ENCODE data around the gene KAT6B. TPM values are rescaled to one million over a fixed set of nuclear protein-coding genes. Genes with fewer than 3 reads are reported as not detected.
"Not testable (repeated sequence)": the region's sequence is repeated elsewhere in the genome, so short reads cannot be mapped to it uniquely, and the experiment has no call there.

KAT6B gene
- total and polyA plus RNA-seq, 10 of the 15 experiments (the other 5 are each of a cell fraction or from before 2014, with no cell fraction given): 2.7 to 22.6 (median 15.7) TPM

DNA sequence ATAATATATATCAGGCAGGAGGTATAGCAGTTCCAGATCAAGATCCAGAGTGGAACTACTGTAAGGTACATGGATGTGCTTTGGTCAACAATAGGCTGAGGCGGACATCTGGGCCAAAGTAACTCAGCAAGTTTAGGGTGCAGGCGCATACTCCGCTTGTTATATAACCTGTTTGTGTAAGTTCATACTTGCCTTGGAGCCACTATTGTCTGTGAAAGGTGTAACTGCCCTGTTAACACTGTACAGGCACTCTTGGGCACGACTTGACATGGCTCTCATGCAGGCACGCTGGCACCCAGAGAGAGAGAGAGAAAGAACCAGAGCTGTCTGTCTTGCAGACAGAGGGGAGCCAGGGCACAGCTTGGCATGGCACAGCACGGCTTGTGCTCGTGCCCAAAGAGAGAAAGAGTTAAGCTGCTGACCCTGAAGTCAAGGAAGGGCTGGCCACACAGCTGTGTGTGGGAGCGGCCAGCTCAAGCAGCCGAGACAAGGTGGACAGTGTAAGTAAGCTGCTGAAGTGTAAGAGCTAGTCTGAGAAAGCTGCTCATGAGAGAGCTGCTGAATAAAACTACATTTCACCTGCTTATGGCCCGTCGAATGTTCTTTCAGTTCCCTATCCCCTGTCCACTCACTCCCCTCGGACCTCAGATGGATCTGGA lies 47.8 kb upstream of the KAT6B start:
- H3K36me3 ChIP-seq (ENCODE audit: control insufficient read depth in 2 of 2, insufficient read depth in 2 of 2, low read length in 1 of 2): no peaks in the 10 kb centered on the region
- no peak overlapping the region for H3K9ac ChIP-seq (ENCODE audit: control insufficient read depth, insufficient read depth, low read length)
- no peak overlapping the region for H2AFZ ChIP-seq (ENCODE audit: control insufficient read depth, low read depth, low read length)
- ChIA-PET SMC1A (ENCODE audit: uncharacterized antibody, unreplicated experiment) (interaction anchor here (1.8 kb wide), 1 partner anchor 17 kb away, joined by 7 read pairs; no protein-coding TSS in a partner anchor), POLR2A (no interaction called here), CTCF (no interaction called here), RAD21 (ENCODE audit: unreplicated experiment) (no interaction called here)
- intact Hi-C loops (cut with micrococcal nuclease; ENCODE audit: unreplicated experiment) (no loop called here), in situ Hi-C loops (cut with MboI) (no loop called here)
- H3K27me3 ChIP-seq (replicated peaks in 1 of 2; ENCODE audit: control insufficient read depth in 2 of 2, insufficient read depth in 2 of 2, low read length in 1 of 2): no peaks in the 10 kb centered on the region
- H3K4me2 ChIP-seq (ENCODE audit: control insufficient read depth, insufficient read depth): no peak overlapping the region
- FAIRE-seq (no peak), ATAC-seq (no peak), DNase-seq (ENCODE audit: low read depth, low spot score) (no peak)
- H3K4me1 ChIP-seq (ENCODE audit: control insufficient read depth, insufficient read depth, low read length): no peaks in the 10 kb centered on the region
- BruUV-seq (replicated peaks): no TSS peak
- no peak overlapping the region for H3K27ac ChIP-seq (ENCODE audit: control insufficient read depth, insufficient read depth)
- no peaks in the 10 kb centered on the region for H3K79me2 ChIP-seq (ENCODE audit: control insufficient read depth, insufficient read depth, low read length)
- no peak overlapping the region for H3K4me3 ChIP-seq
- TF ChIP-seq PAX8 (IDR thresholded peaks at IDR 0.05) (no peak), JUND (IDR thresholded peaks at IDR 0.05; ENCODE audit: low read depth, low read length) (no peak), YBX1 (IDR thresholded peaks at IDR 0.05) (no peak), TCF3 (IDR thresholded peaks at IDR 0.05; ENCODE audit: borderline replicate concordance, insufficient read depth, low read depth, low read length) (no peak), CBX3 (IDR thresholded peaks at IDR 0.05; ENCODE audit: borderline replicate concordance, low read depth) (no peak), NR2C1 (IDR thresholded peaks at IDR 0.05) (no peak)
- TF ChIP-seq, protein P1, sequence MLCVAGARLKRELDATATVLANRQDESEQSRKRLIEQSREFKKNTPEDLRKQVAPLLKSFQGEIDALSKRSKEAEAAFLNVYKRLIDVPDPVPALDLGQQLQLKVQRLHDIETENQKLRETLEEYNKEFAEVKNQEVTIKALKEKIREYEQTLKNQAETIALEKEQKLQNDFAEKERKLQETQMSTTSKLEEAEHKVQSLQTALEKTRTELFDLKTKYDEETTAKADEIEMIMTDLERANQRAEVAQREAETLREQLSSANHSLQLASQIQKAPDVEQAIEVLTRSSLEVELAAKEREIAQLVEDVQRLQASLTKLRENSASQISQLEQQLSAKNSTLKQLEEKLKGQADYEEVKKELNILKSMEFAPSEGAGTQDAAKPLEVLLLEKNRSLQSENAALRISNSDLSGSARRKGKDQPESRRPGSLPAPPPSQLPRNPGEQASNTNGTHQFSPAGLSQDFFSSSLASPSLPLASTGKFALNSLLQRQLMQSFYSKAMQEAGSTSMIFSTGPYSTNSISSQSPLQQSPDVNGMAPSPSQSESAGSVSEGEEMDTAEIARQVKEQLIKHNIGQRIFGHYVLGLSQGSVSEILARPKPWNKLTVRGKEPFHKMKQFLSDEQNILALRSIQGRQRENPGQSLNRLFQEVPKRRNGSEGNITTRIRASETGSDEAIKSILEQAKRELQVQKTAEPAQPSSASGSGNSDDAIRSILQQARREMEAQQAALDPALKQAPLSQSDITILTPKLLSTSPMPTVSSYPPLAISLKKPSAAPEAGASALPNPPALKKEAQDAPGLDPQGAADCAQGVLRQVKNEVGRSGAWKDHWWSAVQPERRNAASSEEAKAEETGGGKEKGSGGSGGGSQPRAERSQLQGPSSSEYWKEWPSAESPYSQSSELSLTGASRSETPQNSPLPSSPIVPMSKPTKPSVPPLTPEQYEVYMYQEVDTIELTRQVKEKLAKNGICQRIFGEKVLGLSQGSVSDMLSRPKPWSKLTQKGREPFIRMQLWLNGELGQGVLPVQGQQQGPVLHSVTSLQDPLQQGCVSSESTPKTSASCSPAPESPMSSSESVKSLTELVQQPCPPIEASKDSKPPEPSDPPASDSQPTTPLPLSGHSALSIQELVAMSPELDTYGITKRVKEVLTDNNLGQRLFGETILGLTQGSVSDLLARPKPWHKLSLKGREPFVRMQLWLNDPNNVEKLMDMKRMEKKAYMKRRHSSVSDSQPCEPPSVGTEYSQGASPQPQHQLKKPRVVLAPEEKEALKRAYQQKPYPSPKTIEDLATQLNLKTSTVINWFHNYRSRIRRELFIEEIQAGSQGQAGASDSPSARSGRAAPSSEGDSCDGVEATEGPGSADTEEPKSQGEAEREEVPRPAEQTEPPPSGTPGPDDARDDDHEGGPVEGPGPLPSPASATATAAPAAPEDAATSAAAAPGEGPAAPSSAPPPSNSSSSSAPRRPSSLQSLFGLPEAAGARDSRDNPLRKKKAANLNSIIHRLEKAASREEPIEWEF (IDR thresholded peaks at IDR 0.05; ENCODE audit: insufficient replicate concordance, low read depth, low read length): no peak
- TF ChIP-seq, protein P2, sequence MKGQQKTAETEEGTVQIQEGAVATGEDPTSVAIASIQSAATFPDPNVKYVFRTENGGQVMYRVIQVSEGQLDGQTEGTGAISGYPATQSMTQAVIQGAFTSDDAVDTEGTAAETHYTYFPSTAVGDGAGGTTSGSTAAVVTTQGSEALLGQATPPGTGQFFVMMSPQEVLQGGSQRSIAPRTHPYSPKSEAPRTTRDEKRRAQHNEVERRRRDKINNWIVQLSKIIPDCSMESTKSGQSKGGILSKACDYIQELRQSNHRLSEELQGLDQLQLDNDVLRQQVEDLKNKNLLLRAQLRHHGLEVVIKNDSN (IDR thresholded peaks at IDR 0.05; ENCODE audit: borderline replicate concordance, extremely low read length, insufficient read depth, low read depth, low read length): no peak
- 64% methylated on average over 12 of the region's 12 CpGs for WGBS (ENCODE audit: insufficient coverage, insufficient replicate concordance, low lambda C conversion rate, missing lambda C conversion rate)
- no peaks in the 10 kb centered on the region for H4K20me1 ChIP-seq (ENCODE audit: control insufficient read depth, insufficient read depth)
- H3K9me3 ChIP-seq (replicated peaks; ENCODE audit: control insufficient read depth, insufficient read depth, low read length): no peaks in the 10 kb centered on the region

DNA sequence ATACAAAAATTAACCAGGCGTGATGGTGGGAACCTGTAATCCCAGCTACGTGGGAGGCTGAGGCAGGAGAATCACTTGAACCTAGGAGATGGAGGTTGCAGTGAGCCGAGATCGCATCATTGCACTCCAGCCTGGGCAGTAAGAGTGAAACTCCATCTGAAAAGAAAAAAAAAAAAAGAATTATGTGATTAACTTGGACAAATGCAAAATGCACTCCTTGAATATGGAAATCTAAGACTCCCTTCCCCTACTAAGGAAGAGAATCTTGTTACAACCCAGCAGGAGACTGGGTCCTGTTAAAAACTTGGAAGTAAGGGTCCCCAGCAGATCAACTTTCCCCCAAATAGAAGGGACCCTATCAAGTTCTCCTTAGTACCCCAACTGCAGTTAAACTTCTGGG lies 44.5 kb upstream of the KAT6B start:
- intact Hi-C loops (cut with micrococcal nuclease; ENCODE audit: unreplicated experiment); in situ Hi-C loops (cut with MboI); FAIRE-seq; H3K9me3 ChIP-seq (replicated peaks; ENCODE audit: control insufficient read depth, insufficient read depth, low read length); H4K20me1 ChIP-seq (ENCODE audit: control insufficient read depth, insufficient read depth); H3K27me3 ChIP-seq (replicated peaks in 1 of 2; ENCODE audit: control insufficient read depth in 2 of 2, insufficient read depth in 2 of 2, low read length in 1 of 2); DNase-seq (ENCODE audit: low read depth, low spot score); POLR2A ChIA-PET; H3K4me3 ChIP-seq; ATAC-seq; CTCF ChIA-PET; BruUV-seq (replicated peaks); H3K4me2 ChIP-seq (ENCODE audit: control insufficient read depth, insufficient read depth); H3K27ac ChIP-seq (ENCODE audit: control insufficient read depth, insufficient read depth); H2AFZ ChIP-seq (ENCODE audit: control insufficient read depth, low read depth, low read length); H3K9ac ChIP-seq (ENCODE audit: control insufficient read depth, insufficient read depth, low read length); H3K4me1 ChIP-seq (ENCODE audit: control insufficient read depth, insufficient read depth, low read length); H3K36me3 ChIP-seq (ENCODE audit: control insufficient read depth in 2 of 2, insufficient read depth in 2 of 2, low read length in 1 of 2); H3K79me2 ChIP-seq (ENCODE audit: control insufficient read depth, insufficient read depth, low read length); RAD21 ChIA-PET (ENCODE audit: unreplicated experiment): not testable (repeated sequence)
- 60% methylated on average over 4 of the region's 4 CpGs for WGBS (ENCODE audit: insufficient coverage, insufficient replicate concordance, low lambda C conversion rate, missing lambda C conversion rate)
- SMC1A ChIA-PET (ENCODE audit: uncharacterized antibody, unreplicated experiment): interaction anchor here (0.8 to 0.9 kb wide), 3 partner anchors 23 to 197 kb away, joined by 3 read pairs; no protein-coding TSS in a partner anchor
